ENCODE data around the gene DCT. TPM values are rescaled to one million over a fixed set of nuclear protein-coding genes. Genes with fewer than 3 reads are reported as not detected.

The DCT gene
- total RNA-seq, 6 experiments from 2014 or later, result 0.10 to 0.35 (median 0.11) TPM; not detected in 2

GRCh38 chr13:94394723-94395122 is 84.8 kb downstream of the DCT start:
- no peaks in the 10 kb centered on the region for H3K27me3 ChIP-seq
- H3K4me3 ChIP-seq, result no peak overlapping the region
- no peak overlapping the region for H3K27ac ChIP-seq
- no peaks in the 10 kb centered on the region for H3K9me3 ChIP-seq
- no peak for TF ChIP-seq POLR2A (IDR thresholded peaks at IDR 0.05)
- TF ChIP-seq CTCF (IDR thresholded peaks at IDR 0.05), result no peak
- no peak for DNase-seq
- WGBS (ENCODE audit: insufficient coverage, low coverage, low lambda C conversion rate, missing lambda C conversion rate), result 76% methylated on average over 4 of the region's 4 CpGs
- intact Hi-C loops (cut with DNase I), result no loop called here
- no peak for ATAC-seq
- no peaks in the 10 kb centered on the region for H3K36me3 ChIP-seq
- no peaks in the 10 kb centered on the region for H3K4me1 ChIP-seq

DNA sequence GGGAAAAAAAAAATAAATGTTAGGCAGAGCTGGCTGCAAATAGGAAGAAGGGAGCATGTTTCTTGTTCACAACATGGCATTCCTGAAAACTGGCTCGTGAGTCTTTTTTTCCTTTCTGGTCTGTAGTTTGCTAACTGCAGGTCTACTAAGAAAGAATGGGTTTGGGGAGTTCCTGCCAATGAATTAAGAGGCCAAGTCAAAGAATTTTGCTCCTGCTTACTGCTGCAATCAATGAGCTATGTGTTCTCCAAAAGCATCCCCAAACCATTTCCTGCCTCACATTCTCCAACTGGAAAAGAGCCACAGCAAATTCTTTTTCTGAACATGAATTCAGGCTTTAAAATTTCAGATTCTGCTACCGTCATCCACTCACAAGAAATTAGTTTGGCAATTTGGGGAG is 88.6 kb downstream of the DCT start:
- no peak for DNase-seq
- WGBS (ENCODE audit: insufficient coverage, low coverage, low lambda C conversion rate, missing lambda C conversion rate), result 54% methylated on average over 2 of the region's 2 CpGs
- Histone ChIP-seq H3K36me3 (no peaks in the 10 kb centered on the region), H3K27ac (no peak overlapping the region), H3K9me3 (no peaks in the 10 kb centered on the region), H3K4me3 (no peak overlapping the region), H3K27me3 (no peaks in the 10 kb centered on the region), H3K4me1 (no peaks in the 10 kb centered on the region)
- intact Hi-C loops (cut with DNase I), result no loop called here
- TF ChIP-seq POLR2A (IDR thresholded peaks at IDR 0.05), result no peak
- no peak for TF ChIP-seq CTCF (IDR thresholded peaks at IDR 0.05)
- no peak for ATAC-seq

DNA sequence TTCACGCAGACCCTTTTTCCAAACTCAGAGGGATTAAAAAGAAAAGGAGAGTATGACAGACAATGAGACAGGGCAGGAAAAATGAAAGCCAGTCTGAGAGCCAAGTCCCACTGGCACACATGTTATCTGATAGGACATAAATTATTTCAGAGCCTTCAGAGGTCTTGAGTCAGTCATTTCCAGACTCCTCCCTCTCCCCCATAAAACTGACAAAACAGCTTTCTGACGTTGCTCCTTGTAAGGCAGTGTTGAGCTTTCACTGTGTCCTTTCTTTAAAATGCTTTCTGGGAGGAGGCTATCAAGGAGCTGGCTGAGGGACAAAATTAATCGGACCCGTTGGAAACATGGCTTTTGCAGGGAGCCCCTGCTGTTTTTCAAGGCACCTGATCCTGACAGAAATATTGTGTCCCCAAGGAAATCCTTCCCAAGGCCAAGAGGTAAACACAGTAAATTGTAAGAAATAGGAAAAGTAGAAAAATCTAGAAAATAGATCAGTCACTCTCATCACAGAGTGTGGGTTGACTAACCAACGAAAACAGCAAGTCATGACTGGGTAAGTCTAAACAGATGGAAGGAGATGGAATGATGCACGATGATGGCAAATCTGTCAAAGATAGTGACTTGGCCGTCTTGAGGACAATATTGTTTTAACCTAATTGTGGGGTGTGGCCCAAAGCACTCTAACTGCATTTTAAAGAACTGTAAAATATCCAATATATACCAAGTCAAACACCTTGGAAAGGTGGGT is 89.7 kb downstream of the DCT start:
- no peak for TF ChIP-seq POLR2A (IDR thresholded peaks at IDR 0.05)
- H3K27me3 ChIP-seq, result no peaks in the 10 kb centered on the region
- no peak overlapping the region for H3K27ac ChIP-seq
- intact Hi-C loops (cut with DNase I), result no loop called here
- H3K4me3 ChIP-seq, result no peak overlapping the region
- 80% methylated on average over 6 of the region's 7 CpGs for WGBS (ENCODE audit: insufficient coverage, low coverage, low lambda C conversion rate, missing lambda C conversion rate)
- H3K9me3 ChIP-seq, result no peaks in the 10 kb centered on the region
- no peaks in the 10 kb centered on the region for H3K4me1 ChIP-seq
- no peak for ATAC-seq
- DNase-seq, result no peak
- no peaks in the 10 kb centered on the region for H3K36me3 ChIP-seq

DNA sequence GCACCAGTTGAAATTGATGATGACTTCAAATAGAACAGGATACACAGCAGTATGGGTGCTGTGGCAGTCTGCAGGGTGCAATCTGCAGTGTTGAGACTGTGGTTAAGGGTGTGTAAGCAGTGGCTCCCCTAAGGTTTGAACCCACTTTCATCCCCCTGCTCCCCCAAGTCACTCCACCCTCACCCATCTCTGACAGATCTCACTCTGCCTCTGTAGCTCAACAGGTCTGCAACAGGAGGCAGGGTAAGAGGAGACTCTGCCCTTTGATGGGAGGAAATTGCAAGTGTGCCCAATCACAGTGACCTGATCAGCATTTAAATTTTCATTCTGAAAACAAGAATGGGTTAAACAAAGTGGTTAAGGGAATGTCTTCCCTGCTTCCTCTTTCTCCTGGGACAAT is 92.4 kb downstream of the DCT start:
- intact Hi-C loops (cut with DNase I), result no loop called here

More for the DNA sequence above, 92.4 kb downstream of the DCT start:
- Histone ChIP-seq H3K36me3 (no peaks in the 10 kb centered on the region), H3K4me3 (no peak overlapping the region), H3K4me1 (no peaks in the 10 kb centered on the region), H3K27me3 (no peaks in the 10 kb centered on the region), H3K9me3 (no peaks in the 10 kb centered on the region), H3K27ac (no peak overlapping the region)
- TF ChIP-seq CTCF (IDR thresholded peaks at IDR 0.05) (no peak), POLR2A (IDR thresholded peaks at IDR 0.05) (no peak)
- no peak for ATAC-seq
- DNase-seq, result no peak

Other genes starting within 250 kb of the DCT start
- gene TGDS, start 116.5 kb upstream of the DCT start, total RNA-seq, result 10 to 100 TPM in 2 of 6 experiments, 1 to 10 TPM in 4; 8.6 to 11.9 (median 9.6) TPM
- 1 to 10 TPM; 4.1 to 7.9 (median 5.0) TPM for gene GPR180, start 122.2 kb upstream of the DCT start, total RNA-seq
- gene SOX21, start 232.9 kb upstream of the DCT start, total RNA-seq, result not detected